ENCODE results near the gene ADARB2.
"Not testable (repeated sequence)": the region's sequence is repeated elsewhere in the genome, so short reads cannot be mapped to it uniquely, and the experiment has no call there.

ADARB2 gene

DNA sequence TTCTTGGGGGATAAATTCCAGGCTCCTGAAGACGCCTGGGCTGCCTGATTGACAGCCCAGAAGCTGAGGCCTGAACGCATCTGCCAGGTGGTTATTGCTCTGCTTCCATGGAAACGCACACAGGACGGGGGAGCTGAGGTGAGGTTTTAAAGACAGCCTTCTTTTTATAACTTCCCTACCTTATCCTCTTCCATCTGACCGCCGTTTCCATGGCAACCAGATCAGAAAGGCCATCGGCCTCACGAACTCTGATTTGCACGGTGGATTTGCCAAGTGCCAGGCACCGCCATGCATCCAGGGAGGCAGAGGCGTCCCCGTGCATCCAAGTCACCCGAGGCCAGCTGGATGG, 260.9 kb downstream of the ADARB2 start:
- DNase-seq = no peak

DNA sequence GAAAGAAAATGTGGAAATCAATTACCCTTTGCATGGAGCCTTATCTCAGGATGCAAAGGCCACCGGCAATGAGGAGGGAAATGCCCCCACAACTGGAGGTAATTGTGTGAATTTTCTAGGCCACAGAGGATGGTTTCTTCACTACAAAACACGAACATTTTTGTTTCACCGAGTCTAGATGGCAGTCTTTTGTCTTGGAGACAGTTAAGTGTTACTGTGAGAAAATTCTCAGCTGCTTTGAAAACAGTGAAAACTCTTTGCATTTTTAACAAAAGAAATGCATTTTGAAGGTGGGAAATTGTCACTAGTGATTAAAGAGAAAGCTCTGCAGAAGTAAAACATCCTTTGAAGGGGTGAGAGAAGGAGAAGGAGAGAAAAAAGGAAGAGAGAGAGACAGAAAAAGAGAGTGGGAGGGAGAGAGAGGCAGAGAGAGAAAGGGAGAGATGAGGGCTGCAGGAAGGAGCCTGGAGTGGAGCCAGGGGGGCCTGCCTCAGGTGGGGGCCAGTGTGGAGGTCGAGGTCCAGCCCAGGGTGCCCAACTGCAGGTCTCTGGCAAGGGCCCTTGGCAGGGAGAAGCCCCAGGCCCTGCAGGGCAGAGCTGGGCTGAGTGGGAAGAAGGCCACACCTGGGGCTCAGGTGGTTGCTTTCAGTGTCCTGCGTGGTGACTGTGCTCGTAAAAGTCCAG, 261.4 kb downstream of the ADARB2 start:
- no peak for DNase-seq

DNA sequence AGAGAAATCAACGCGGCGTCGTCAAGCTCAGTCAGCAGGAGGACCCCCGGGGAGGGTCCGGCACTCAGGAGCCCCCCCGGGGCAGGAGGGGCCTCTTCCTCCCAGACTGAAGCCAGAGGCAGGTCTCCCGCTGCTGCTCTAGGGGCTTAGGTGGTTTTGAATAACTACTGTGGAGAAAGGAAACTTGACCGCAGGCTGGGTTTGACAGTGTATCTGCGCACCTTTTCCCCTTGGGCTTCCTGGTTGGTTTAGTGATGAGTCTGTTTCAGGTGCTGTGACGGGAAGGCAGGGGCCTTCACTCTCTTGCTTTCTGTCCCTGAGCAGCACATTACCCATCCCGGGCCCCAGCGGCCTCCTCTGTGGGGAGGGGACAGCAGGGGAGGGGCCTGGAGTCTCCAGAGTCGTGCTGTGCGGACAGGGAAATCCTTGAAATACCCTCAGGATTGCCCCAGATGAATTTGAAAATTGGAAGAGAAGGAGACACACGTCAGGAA, 262.2 kb downstream of the ADARB2 start:
- DNase-seq = no peak

DNA sequence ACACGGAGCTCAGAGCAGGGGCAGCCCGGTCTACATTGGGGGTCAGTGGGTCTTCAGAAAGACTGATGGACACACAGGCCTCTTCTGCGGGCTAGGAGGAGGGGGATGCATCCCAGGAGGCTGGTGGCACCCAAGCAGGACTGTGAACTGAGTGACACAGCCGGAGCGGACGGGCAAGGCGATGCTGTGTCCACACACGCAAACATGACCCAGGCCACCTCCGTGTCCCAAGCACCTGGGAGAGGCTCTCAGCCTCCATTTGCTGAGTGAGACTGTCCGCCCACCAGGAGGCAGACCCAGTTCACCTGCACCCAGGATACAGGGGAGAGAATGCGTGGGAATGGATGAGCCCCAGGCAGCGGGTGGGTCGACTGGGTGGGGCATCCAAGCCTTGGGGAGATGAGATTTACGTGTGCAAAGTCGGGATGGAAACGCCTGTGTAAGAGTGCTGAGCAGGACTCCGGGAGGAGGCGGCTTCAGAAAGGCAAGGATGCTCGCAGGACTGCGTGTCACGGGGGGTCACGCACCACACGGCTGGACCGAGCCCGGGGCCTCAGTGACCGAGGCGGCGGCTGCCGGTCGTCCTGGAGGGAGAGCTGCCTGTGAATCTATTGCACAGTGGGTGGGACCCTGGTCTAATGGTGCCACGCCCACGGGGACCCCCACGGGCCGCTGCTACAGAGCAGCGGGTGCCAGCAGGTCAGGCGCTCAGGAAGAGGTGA, 262.8 kb downstream of the ADARB2 start:
- no peak for DNase-seq

DNA sequence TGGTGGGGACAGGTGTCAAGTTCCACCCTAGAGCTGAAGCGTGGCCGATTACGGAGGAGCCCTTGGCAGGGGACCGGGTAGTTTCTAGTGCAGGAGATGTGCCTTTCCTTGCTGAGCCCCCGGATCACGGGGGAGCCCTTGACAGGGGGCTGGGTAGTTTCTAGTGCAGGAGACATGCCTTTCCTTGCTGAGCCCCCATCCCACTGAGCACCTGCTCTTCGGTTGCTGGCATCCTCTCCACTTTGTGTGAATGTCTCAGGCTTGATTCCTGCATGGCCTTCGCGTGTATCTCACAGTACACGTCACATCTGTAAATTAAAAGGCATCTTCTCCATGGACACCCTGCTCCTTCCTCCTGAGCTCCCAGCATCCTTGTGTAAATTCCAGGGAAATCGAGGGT, 263.5 kb downstream of the ADARB2 start:
- DNase-seq = no peak

DNA sequence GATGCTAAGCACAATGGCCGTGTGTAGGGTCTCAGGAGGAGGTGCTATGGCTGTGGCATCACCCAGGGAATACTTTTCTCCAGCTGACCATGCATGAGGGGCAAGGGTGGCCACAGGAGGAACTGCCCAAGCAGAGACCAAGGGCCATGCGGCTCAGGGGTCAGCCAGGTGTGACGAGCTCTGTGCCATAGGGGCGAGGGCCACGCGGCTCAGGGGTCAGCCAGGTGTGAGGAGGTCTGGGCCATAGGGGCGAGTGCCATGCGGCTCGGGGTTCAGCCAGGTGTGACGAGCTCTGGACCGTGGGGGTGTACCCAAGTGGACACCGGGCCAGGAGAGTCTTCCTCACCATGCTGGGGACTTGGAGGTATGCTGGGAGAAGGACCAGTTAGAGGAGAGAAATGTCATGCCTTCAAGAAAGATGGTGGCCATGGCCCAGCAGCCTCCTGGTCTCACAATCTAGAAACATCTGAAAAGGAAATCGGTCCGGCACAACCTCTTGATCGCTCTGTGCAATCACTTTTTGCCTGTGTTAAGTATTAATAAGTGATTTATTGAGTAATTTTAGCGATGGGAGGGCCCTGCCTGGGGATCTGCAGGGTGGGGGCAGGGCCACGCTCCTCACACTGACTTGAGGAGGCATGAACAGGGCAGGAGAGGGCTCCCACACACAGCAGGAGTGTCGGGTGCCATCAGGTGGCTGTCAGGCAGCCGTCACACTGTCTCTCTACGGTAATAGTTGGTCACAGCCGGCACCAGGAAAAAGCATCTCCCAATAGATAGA, 265.0 kb downstream of the ADARB2 start:
- DNase-seq = no peak

DNA sequence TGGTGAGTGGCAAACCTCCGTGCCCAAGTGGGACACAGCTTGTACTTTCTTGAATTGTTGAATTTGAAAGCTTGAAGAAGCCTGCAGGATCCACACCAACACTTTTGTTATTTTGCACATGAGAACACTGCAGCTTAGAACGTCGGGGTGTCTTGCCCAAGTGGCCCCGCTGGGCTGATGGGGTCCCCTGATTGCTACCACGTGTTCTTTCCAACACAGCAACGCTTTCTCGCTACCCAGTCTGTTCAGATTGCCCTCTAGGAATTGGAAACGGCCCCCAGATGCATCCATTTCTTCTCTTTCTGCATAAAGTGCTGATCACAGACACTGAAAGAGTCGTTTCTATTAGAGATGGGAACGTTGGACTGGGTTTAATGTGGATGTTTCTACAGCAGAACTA, 268.5 kb downstream of the ADARB2 start:
- no peak for DNase-seq

DNA sequence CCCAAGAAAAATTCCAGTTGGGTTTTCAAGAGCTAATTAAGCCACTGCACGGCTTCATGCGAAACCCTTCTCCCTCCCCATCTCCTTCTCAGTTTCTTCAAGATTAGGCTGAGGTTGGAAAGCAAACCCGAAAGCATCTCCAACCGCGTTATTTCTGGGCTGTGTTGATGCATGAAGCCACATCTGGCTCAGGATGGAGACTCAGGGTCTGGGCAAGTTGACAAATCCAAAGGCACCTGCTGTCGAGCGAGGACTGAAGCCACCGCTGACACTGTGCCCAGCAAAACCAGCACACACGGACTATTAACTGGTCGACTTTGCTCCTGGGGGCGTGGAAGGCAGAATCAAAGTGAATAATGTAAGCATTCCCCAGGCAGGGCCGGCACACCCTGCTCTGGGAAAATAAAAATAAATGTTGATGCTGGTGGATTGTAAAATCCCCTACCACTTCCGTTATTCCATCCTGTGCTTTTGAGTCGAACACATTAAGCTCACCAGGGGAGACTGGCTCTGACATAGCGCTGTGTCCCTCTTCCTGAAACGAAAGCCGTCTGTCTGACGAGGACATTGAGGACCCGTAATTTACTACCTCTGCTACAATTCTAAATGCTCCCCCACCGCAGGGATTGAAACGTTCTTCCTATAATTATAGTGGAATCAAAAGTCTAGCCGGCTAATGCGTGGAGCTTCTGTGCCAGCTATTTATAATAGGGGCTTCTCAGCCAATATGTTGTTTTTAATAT, 269.8 kb downstream of the ADARB2 start:
- DNase-seq = no peak

DNA sequence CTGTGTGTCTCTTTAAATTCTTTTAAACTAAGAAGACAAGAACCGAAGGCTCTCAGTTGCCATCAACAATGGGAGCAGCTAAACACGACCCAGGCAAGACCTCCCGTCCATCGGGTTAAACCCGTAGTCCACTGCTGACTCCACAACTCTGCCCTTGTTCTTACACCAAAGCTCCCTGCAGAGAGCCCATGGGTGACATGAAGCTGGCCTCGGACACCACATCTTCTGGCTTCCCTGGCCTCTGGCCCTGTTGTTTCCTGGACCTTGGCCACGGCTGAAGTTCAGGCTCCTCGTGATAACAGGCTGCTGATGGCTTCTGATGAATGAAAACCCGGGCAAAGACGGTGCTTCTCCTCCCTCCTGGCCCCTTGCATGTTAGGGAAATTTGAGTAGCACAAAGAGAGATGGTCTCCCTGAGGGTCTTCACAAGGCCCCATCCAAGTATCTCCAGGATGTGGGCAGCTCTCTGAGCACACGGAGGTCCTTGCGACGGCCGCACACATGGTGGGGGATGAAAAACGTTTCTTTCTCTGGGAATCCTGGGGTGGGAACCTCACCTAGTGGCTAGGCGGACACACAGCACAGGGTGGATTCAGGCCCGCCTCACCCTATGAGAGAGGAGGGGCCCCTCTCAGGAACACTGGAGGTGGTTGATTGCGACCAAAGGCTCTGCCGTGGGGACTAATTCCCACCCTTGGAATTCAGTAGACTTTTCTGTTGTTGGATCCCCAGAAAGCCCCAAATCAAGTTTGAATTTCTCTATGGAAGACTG, 271.1 kb downstream of the ADARB2 start:
- no peak for DNase-seq

DNA sequence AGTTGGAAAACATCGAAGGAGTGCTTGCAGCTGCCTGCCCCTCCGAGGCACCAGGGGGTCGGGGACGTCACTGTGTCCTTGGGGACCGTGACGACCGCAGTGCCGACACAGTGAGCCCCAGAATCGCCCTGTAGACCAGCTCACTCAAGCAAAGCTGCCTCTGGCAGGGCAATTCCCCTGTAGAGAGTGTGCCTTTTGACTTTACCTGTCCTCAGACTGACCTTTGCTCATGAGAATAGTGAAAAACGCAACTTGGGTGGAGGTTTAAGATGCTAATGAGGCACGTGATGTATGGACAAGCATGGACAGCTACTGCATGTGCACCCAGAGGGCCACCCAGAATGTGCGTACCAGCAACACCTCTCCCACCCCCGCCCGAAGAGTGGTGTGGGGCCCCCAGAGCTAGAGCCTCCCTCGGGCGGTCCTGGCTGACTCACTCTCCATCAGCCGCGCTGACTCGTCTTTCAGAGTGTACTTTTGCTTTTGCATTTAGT, 271.9 kb downstream of the ADARB2 start:
- no peak for DNase-seq

DNA sequence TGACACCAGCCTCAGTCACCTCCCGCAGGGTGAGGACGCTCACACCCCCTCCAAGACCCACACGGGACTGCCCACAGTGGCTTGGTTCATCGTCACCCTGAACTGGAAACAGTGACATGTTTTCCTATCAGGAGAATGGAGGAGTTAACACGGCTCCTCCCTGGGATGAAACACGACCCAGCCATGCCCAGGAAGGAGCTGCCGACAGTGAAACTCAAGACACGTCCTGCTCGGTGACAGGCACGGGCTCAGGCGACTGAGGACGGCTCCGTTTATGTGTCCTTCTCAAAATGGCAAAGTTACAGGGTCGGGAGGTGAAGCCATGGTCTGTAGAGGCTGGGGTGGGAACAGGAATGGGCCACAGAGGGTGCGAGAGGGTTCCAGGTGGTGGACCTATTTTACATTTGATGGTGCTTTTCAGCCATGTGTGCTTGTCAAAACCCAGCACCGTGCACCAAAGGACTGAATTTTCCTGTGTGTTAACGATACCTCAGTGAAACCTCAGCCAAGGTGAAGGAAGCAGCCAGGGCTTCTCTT, 272.4 kb downstream of the ADARB2 start:
- no peak for DNase-seq

DNA sequence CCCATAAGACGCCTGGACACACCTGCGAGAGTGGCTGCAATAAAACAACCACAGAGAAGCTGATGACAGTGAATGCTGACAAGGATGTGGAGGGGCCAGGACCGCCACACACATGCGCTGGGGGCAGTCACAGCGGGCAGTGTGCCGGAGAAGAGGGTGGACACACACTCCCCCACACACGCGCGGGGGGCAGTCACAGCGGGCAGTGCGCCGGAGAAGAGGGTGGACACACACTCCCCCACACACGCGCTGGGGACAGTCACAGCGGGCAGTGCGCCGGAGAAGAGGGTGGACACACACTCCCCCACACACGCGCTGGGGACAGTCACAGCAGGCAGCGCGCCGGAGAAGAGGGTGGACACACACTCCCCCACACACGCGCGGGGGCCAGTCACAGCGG, 273.4 kb downstream of the ADARB2 start:
- not testable (repeated sequence) for DNase-seq

DNA sequence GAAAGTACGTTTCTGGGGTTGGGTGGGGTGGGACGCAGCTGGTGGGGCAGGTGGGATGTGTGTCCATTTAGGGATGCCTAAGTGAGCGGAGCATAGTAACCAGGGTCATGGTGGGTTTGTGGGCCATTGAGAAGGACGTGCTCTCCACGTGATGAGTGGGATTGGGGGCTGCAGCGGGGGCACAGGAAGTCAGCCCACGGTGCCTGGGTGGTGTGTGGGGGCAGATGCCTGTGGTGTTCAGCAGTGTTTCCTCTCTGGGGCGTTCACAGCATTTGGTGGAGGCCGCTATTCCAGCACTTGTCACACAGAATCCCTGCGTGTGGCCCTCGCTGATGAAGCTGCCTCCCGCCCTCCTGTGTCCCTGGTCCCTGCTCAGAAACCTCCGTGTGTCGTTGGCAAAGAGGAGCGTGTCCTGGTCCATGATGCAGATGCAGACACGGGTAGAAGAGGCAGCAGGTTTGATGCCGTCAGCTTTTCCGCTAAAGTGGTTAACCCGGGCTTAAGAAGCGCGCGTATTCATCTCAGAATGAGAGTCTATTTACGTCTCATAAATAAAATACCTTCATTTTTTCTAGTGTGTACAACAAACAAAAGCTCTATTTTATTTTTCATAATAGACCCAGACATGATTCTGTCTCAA, 274.2 kb downstream of the ADARB2 start:
- DNase-seq = no peak

DNA sequence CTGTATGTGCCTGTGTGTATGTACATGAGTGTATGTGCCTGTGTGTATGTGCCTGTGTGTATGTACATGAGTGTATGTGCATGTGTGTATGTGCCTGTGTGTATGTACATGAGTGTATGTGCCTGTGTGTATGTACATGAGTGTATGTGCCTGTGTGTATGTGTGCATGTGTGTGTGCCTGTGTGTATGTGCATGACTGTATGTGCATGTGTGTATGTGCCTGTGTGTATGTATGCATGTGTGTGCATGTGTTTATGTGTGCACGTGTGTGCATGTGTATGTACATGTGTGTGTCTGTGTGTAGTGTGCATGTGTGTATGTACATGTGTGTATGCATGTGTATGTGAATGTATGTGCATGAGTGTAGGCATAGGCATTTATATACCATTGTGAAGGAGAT, 274.8 kb downstream of the ADARB2 start:
- no peak for DNase-seq

DNA sequence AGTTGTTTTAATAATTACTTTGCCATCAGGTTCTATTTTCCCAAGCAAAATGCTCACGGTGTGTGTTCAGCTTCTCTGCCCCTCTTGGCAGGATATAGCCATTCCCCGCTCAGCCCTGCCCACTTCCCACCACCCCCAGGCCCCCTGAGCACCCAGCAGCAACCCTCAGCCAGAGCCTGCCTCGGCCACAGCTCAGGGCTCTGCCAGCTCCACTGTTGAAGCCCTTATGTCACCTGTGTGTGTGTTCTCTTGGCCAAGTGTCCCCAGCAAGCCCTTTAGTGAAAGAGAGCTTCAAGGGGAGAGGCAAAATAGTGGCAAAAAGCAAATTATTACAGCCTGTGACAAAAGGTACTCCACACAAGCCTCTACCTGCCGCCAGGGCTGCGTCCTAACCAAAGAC, 275.3 kb downstream of the ADARB2 start:
- no peak for DNase-seq

DNA sequence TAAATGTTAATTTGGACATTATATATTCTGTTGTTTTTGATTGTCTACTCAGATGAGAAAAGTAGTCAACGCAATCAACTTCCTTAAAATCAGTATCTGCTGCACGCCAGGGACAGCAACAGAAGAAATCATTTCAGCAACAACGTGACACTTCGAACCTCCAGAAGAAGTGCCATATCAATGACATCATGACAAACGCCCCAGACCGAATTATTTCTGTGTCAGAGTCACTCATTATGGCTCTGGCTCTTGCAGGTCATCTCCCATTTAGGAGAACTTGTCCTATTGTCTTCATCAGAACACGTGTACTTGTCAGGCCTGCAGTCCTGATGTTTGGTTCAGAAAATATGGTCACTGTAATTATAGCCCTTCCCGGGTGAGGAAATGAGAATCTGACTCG, 276.3 kb downstream of the ADARB2 start:
- no peak for DNase-seq

DNA sequence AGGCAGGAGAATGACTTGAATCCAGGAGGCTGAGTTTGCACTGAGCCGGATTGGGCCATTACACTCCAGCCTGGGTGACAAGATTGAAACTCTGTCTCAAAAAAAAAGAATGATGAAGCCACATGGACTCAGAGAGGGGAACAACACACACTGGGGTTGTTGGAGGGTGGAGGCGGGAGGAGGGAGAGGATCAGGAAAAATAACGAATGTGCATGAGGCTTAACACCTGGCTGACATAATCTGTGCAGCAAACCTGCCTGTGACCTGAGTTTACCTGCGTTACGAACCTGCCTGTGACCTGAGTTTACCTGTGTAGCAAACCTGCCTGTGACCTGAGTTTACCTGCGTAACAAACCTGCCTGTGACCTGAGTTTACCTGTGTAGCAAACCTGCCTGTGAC, 277.7 kb downstream of the ADARB2 start:
- DNase-seq = not testable (repeated sequence)

DNA sequence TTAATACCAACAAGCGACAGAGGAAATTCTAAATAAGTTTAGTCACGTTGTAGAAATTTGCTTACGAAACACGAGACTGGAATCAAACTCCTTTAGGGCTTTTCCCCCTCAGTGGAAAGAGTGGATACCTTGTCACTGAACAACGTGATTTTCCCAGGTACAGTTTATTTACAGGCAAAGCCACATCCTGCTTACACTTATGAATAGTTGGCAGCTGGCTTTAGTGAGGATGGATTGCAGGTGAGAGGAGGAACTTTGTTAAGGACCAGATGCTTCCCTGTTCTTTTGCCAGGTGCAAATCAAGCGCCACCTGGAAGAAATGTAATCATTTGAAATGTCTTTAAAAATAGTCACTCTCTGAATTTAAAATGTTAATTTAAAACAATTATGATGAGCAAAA, 282.4 kb downstream of the ADARB2 start:
- no peak for DNase-seq

DNA sequence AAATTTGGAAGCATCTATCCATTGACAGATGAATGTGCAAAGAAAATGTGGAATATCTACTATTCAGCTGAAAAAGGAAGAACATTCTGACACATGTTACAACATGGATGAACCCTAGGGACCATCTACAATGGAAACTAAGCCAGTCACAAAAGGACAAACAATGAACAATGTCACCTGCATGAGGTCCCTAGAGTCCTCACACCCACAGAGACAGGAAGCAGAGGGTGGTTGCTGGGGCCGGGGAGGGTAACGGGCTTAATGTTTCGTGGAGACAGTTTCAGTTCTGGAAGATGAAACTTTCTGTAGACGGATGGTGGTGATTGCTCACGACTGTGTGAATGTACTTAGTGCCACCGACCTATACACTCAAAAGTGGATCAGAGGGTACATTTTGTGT, 282.9 kb downstream of the ADARB2 start:
- DNase-seq = no peak

DNA sequence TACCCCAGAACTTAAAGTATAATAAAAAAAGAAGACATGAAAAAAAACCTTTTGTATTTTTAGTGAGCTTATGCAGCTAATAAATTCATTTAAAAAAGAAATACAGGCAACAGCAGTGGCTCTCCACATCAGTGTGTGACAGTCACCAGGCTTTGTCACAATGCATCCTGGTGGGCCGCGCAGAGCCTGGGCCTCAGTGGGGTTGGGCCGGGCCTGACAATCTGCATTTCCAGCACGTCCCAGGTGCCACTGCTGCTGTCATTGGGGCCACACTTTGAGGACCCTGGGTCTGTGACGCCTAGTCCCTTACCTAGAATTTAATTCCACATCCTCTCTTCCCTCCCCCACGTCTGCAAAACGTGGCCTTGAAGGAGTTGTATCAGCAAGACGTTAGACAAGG, 284.5 kb downstream of the ADARB2 start:
- no peak for DNase-seq

DNA sequence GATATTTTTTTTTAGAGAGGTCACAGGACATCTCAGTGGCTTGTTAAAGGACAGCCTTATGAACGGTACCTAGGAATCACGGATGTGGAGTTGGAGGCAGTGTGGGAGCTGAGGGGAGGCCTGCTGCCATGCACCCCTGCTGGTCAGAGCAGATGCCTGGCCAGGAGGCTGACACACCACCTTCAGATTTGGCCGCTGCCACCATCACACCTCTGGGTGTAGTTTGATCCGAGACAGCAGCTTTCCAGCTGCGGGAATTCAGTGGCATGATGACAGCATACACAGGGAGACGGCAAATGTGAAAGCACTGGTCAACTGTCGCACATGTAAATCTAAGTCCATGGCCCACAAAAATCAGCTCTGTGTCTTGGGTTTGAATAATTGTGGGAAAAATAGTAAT, 285.4 kb downstream of the ADARB2 start:
- no peak for DNase-seq

Measured in stimulated activated naive CD4-positive, alpha-beta T cell (primary cell).